ENCODE results near the gene TOMM40. TPM values are rescaled to one million over a fixed set of nuclear protein-coding genes. Genes with fewer than 3 reads are reported as not detected.

Gene TOMM40
- total and polyA plus RNA-seq, 2 experiments from 2014 or later: 119 to 172 TPM

DNA sequence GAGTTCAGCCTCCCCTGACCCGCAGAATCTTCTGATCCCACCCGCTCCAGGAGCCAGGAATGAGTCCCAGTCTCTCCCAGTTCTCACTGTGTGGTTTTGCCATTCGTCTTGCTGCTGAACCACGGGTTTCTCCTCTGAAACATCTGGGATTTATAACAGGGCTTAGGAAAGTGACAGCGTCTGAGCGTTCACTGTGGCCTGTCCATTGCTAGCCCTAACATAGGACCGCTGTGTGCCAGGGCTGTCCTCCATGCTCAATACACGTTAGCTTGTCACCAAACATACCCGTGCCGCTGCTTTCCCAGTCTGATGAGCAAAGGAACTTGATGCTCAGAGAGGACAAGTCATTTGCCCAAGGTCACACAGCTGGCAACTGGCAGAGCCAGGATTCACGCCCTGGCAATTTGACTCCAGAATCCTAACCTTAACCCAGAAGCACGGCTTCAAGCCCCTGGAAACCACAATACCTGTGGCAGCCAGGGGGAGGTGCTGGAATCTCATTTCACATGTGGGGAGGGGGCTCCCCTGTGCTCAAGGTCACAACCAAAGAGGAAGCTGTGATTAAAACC is 13.5 kb downstream of the TOMM40 start:
- no peak for DNase-seq (ENCODE audit: low read depth in 1 of 2, low spot score in 1 of 2)
- TF ChIP-seq, protein P1, sequence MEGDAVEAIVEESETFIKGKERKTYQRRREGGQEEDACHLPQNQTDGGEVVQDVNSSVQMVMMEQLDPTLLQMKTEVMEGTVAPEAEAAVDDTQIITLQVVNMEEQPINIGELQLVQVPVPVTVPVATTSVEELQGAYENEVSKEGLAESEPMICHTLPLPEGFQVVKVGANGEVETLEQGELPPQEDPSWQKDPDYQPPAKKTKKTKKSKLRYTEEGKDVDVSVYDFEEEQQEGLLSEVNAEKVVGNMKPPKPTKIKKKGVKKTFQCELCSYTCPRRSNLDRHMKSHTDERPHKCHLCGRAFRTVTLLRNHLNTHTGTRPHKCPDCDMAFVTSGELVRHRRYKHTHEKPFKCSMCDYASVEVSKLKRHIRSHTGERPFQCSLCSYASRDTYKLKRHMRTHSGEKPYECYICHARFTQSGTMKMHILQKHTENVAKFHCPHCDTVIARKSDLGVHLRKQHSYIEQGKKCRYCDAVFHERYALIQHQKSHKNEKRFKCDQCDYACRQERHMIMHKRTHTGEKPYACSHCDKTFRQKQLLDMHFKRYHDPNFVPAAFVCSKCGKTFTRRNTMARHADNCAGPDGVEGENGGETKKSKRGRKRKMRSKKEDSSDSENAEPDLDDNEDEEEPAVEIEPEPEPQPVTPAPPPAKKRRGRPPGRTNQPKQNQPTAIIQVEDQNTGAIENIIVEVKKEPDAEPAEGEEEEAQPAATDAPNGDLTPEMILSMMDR (IDR thresholded peaks at IDR 0.05; ENCODE audit: low read depth, low read length): peak; percentile 33
- Histone ChIP-seq H3K27me3 (no peaks in the 10 kb centered on the region), H3K27ac (peak overlapping the region; percentile 79), H3K9me3 (ENCODE audit: low read depth) (no peaks in the 10 kb centered on the region), H3K4me1 (ENCODE audit: low read depth) (no peaks in the 10 kb centered on the region), H3K4me3 (no peak overlapping the region), H3K36me3 (peaks cover 10% of the 10 kb centered on the region)

DNA sequence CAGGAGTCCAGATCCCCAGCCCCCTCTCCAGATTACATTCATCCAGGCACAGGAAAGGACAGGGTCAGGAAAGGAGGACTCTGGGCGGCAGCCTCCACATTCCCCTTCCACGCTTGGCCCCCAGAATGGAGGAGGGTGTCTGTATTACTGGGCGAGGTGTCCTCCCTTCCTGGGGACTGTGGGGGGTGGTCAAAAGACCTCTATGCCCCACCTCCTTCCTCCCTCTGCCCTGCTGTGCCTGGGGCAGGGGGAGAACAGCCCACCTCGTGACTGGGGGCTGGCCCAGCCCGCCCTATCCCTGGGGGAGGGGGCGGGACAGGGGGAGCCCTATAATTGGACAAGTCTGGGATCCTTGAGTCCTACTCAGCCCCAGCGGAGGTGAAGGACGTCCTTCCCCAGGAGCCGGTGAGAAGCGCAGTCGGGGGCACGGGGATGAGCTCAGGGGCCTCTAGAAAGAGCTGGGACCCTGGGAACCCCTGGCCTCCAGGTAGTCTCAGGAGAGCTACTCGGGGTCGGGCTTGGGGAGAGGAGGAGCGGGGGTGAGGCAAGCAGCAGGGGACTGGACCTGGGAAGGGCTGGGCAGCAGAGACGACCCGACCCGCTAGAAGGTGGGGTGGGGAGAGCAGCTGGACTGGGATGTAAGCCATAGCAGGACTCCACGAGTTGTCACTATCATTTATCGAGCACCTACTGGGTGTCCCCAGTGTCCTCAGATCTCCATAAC is 14.5 kb downstream of the TOMM40 start, which contains the start of gene APOE:
TSS of gene APOE (plus strand) at position 360 of the 724 bp plus-strand sequence. CDS start 829 bp downstream, outside the sequence.
- Histone ChIP-seq H3K27ac (peak within 1 kb of the TSS; percentile 79), H3K4me3 (peak within 1 kb of the TSS; percentile 40), H3K4me1 (ENCODE audit: low read depth) (no peaks in the 10 kb centered on the region), H3K27me3 (no peaks in the 10 kb centered on the region), H3K36me3 (peaks cover 9% of the 10 kb centered on the region), H3K9me3 (ENCODE audit: low read depth) (no peaks in the 10 kb centered on the region)
- TF ChIP-seq, protein P1 (IDR thresholded peaks at IDR 0.05; ENCODE audit: low read depth, low read length): no peak
- DNase-seq (ENCODE audit: low read depth in 1 of 2, low spot score in 1 of 2): peak; percentile 71 to 91

DNA sequence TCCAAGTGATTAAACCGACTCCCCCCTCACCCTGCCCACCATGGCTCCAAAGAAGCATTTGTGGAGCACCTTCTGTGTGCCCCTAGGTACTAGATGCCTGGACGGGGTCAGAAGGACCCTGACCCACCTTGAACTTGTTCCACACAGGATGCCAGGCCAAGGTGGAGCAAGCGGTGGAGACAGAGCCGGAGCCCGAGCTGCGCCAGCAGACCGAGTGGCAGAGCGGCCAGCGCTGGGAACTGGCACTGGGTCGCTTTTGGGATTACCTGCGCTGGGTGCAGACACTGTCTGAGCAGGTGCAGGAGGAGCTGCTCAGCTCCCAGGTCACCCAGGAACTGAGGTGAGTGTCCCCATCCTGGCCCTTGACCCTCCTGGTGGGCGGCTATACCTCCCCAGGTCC is 16.6 kb downstream of the TOMM40 start:
- Histone ChIP-seq H3K4me1 (ENCODE audit: low read depth) (no peaks in the 10 kb centered on the region), H3K27ac (no peak overlapping the region), H3K9me3 (ENCODE audit: low read depth) (no peaks in the 10 kb centered on the region)

DNA sequence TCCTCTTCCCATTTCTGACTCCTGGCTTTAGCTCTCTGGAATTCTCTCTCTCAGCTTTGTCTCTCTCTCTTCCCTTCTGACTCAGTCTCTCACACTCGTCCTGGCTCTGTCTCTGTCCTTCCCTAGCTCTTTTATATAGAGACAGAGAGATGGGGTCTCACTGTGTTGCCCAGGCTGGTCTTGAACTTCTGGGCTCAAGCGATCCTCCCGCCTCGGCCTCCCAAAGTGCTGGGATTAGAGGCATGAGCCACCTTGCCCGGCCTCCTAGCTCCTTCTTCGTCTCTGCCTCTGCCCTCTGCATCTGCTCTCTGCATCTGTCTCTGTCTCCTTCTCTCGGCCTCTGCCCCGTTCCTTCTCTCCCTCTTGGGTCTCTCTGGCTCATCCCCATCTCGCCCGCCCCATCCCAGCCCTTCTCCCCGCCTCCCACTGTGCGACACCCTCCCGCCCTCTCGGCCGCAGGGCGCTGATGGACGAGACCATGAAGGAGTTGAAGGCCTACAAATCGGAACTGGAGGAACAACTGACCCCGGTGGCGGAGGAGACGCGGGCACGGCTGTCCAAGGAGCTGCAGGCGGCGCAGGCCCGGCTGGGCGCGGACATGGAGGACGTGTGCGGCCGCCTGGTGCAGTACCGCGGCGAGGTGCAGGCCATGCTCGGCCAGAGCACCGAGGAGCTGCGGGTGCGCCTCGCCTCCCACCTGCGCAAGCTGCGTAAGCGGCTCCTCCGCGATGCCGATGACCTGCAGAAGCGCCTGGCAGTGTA is 17.2 kb downstream of the TOMM40 start:
- TF ChIP-seq, protein P1 (IDR thresholded peaks at IDR 0.05; ENCODE audit: low read depth, low read length): no peak
- H3K36me3 ChIP-seq: no peaks in the 10 kb centered on the region
- no peak overlapping the region for H3K4me3 ChIP-seq
- no peaks in the 10 kb centered on the region for H3K27me3 ChIP-seq
- DNase-seq (ENCODE audit: low read depth in 1 of 2, low spot score in 1 of 2): no peak
- H3K27ac ChIP-seq: no peak overlapping the region
- no peaks in the 10 kb centered on the region for H3K9me3 ChIP-seq (ENCODE audit: low read depth)
- H3K4me1 ChIP-seq (ENCODE audit: low read depth): no peaks in the 10 kb centered on the region

More for the DNA sequence above, 16.6 kb downstream of the TOMM40 start:
- TF ChIP-seq, protein P1 (IDR thresholded peaks at IDR 0.05; ENCODE audit: low read depth, low read length): no peak
- Histone ChIP-seq H3K4me3 (no peak overlapping the region), H3K36me3 (peaks cover under 1% of the 10 kb centered on the region), H3K27me3 (no peaks in the 10 kb centered on the region)
- no peak for DNase-seq (ENCODE audit: low read depth in 1 of 2, low spot score in 1 of 2)

DNA sequence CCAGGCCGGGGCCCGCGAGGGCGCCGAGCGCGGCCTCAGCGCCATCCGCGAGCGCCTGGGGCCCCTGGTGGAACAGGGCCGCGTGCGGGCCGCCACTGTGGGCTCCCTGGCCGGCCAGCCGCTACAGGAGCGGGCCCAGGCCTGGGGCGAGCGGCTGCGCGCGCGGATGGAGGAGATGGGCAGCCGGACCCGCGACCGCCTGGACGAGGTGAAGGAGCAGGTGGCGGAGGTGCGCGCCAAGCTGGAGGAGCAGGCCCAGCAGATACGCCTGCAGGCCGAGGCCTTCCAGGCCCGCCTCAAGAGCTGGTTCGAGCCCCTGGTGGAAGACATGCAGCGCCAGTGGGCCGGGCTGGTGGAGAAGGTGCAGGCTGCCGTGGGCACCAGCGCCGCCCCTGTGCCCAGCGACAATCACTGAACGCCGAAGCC is 17.8 kb downstream of the TOMM40 start:
- TF ChIP-seq, protein P1 (IDR thresholded peaks at IDR 0.05; ENCODE audit: low read depth, low read length): no peak
- H3K27ac ChIP-seq: no peak overlapping the region
- H3K4me1 ChIP-seq (ENCODE audit: low read depth): no peaks in the 10 kb centered on the region
- DNase-seq (ENCODE audit: low read depth in 1 of 2, low spot score in 1 of 2): no peak
- no peaks in the 10 kb centered on the region for H3K27me3 ChIP-seq
- H3K9me3 ChIP-seq (ENCODE audit: low read depth): no peaks in the 10 kb centered on the region
- H3K4me3 ChIP-seq: no peak overlapping the region
- H3K36me3 ChIP-seq: no peaks in the 10 kb centered on the region
